VCaP (cell line): ENCODE data around the gene COQ8B.
"Not testable (repeated sequence)": the region's sequence is repeated elsewhere in the genome, so short reads cannot be mapped to it uniquely, and the experiment has no call there.

ENCODE experiments used
- H3K27ac ChIP-seq: fragments of 450-650 bp; 2 replicates; pipeline ENCODE4 v1.5.1; 2017
- TF ChIP-seq, protein P1 (sequence below): fragments of 450-650 bp; conservative IDR thresholded peaks from 2 replicates; pipeline ENCODE4 v1.5.1; 2017; ENCODE audit warnings: mild to moderate bottlenecking, moderate library complexity

The COQ8B gene

DNA sequence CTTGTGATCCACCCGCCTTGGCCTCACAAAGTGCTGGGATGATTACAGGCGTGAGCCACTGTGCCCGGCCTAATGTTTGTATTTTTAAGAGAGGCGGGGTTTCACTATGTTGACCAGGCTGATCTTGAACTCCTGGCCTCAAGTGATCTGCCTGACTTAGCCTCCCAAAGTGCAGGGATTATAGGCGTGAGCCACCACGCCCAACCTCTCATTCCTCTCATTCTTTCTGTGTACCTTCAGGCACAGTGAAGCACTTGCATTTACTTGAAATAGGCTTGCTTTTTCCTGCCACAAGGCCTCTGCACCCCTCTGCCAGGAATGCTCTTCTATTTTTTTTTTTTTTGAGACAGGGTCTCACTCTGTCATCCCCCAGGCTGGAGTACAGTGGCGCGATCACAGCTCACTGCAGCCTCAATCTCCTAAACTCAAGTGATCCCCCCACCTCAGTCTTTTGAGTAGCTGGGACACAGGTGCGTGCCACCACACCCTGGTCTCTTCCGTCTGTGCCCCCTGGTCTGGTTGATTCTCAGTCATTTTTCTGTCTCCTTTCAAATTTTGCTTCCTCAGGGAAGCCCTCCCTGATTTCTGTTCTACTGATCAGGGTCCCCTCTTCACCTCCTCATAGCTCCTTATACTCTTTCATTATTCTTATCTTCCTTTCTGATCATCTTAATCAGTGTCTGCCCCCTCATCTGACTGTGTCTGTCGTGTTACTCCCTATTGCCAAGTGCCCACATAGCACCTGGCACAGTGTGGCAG is 18.5 kb upstream of the COQ8B start:
- TF ChIP-seq, protein P1, sequence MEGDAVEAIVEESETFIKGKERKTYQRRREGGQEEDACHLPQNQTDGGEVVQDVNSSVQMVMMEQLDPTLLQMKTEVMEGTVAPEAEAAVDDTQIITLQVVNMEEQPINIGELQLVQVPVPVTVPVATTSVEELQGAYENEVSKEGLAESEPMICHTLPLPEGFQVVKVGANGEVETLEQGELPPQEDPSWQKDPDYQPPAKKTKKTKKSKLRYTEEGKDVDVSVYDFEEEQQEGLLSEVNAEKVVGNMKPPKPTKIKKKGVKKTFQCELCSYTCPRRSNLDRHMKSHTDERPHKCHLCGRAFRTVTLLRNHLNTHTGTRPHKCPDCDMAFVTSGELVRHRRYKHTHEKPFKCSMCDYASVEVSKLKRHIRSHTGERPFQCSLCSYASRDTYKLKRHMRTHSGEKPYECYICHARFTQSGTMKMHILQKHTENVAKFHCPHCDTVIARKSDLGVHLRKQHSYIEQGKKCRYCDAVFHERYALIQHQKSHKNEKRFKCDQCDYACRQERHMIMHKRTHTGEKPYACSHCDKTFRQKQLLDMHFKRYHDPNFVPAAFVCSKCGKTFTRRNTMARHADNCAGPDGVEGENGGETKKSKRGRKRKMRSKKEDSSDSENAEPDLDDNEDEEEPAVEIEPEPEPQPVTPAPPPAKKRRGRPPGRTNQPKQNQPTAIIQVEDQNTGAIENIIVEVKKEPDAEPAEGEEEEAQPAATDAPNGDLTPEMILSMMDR, result no peak
- H3K27ac ChIP-seq, result no peak overlapping the region

DNA sequence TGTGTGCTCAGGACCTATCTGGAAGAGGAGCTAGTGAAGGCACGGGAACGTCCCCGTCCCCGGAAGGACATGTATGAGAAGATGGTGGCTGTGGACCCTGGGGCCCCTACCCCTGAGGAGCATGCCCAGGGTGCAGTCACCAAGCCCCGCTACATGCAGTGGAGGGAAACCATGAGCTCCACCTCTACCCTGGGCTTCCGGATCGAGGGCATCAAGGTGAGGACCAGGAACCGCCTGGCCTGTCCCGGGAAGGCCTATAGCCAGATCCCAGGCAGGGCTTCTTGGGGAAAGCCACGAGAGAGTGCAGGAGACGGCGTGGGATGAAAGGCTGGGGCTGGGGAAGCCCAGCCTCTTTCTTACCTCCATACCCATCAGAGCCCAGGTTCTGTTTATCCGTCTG is 16.5 kb upstream of the COQ8B start:
- H3K27ac ChIP-seq, result no peak overlapping the region
- TF ChIP-seq, protein P1, result no peak

DNA sequence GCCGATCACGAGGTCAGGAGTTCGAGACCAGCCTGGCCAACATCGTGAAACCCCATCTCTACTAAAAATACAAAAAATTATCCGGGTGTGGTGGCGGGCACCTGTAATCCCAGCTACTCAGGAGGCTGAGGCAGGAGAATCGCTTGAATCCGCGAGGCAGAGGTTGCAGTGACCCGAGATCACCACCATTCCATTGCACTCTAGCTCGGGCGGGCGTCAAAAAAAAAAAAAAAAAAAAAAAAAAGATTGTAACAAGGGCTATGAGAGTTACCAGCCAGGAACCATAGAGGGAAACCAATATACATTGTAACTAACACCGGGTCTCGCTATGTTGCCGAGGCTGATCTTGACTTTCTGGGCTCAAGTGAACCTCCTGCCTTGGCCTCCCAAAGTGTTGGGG is 15.6 kb upstream of the COQ8B start:
- not testable (repeated sequence) for H3K27ac ChIP-seq

DNA sequence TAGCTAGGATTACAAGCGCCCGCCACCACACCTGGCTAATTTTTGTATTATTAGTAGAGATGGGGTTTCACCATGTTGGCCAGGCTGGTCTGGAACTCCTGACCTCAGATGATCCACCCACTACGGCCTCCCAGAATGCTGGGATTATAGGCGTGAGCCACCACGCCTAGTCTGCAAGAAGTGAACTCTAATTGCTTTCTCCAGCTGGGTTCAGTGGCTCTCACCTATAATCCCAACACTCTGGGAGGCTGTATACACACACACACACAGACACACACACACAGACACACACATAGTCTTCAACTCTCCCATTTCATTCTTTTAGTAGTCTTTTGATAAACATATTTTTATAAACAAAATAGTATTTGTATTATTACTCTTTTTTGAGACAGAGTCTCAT is 13.4 kb upstream of the COQ8B start:
- not testable (repeated sequence) for H3K27ac ChIP-seq

DNA sequence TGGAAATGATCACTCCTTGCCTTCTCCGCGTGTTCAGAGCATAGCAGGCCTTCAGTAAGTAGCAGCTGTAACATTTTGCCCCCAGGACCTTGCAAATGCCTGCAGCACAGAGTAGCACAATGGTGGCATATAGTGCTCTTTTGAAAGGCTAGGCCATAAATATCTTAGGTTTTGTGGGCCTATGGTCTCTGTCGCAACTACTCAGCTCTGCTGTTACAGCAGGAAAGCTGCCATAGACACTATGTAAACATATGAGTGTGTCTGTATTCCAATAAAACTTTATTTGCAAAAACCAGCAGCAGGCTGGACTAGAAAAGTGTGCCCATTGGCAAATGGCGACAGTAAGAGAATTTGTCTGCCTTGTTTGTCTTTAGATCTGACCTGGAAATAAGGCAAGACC is 9.6 kb upstream of the COQ8B start:
- H3K27ac ChIP-seq, result no peak overlapping the region
- TF ChIP-seq, protein P1, result no peak

- H3K27ac ChIP-seq, result no peak overlapping the region
- TF ChIP-seq, protein P1, result no peak
These were observed 8.2 kb upstream of the COQ8B start for GRCh38 chr19:40724855-40725254.

GRCh38 chr19:40724315-40724714 is 7.6 kb upstream of the COQ8B start:
- no peak overlapping the region for H3K27ac ChIP-seq
- TF ChIP-seq, protein P1, result no peak

DNA sequence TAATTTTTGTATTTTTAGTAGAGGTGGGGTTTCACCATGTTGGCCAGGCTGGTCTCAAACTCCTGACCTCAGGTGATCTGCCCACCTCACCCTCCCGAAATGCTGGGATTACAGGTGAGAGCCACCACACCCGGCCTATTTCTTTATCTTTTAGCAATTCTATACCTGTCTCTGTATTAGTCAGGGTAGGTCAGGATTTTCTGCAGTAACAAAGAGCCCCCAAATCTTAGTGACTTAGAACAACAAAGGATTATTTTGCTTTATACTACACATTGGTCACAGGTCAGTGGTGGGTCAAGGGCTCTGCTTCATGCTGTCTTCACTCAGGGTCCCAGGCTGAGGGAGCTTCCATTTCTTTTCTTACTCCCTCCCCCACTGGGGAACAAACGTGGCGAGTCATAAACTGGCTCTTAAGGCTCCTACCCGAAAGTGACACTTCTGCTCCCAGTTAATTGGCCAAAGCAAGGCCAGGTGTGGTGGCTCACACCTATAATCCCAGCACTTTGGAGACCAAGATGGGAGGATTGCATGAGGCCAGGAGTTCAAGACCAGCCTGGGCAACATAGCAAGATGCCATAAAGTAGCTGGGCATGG is 7.1 kb upstream of the COQ8B start:
- TF ChIP-seq, protein P1, result no peak
- no peak overlapping the region for H3K27ac ChIP-seq
